Ishikawa (cell line): ENCODE data around the gene DNMT3A.

ENCODE experiments used
- CEBPB ChIP-seq: IDR thresholded peaks from 2 replicates; pipeline ENCODE4 v1.6.1; 2012
- CREB1 ChIP-seq: IDR thresholded peaks from 2 replicates; pipeline ENCODE4 v1.6.1; 2012; ENCODE audit warnings: low read depth
- EGR1 ChIP-seq: IDR thresholded peaks from 2 replicates; pipeline ENCODE4 v1.6.1; 2012
- EP300 ChIP-seq: IDR thresholded peaks from 2 replicates; pipeline ENCODE4 v1.6.1; 2012; ENCODE audit warnings: borderline replicate concordance
- FOXM1 ChIP-seq: IDR thresholded peaks from 2 replicates; pipeline ENCODE4 v1.6.1; 2012; ENCODE audit warnings: low read depth, borderline replicate concordance
- NFIC ChIP-seq: IDR thresholded peaks from 2 replicates; pipeline ENCODE4 v1.6.1; 2012
- RAD21 ChIP-seq: IDR thresholded peaks from 2 replicates; pipeline ENCODE4 v1.6.1; 2012; ENCODE audit warnings: low read depth
- TAF1 ChIP-seq: IDR thresholded peaks from 2 replicates; pipeline ENCODE4 v1.6.1; 2012; ENCODE audit warnings: low read depth, mild to moderate bottlenecking
- TCF12 ChIP-seq: IDR thresholded peaks from 2 replicates; pipeline ENCODE4 v1.6.1; 2012; ENCODE audit warnings: low read depth
- TEAD4 ChIP-seq: IDR thresholded peaks from 2 replicates; pipeline ENCODE4 v1.6.1; 2012
- YY1 ChIP-seq: IDR thresholded peaks from 2 replicates; pipeline ENCODE4 v1.6.1; 2012; ENCODE audit warnings: low read depth
- ZBTB7A ChIP-seq: IDR thresholded peaks from 2 replicates; pipeline ENCODE4 v1.6.1; 2012; ENCODE audit warnings: low read depth
- TF ChIP-seq, protein P1 (sequence below): IDR thresholded peaks from 2 replicates; pipeline ENCODE4 v1.6.1; 2012; ENCODE audit warnings: low read depth, mild to moderate bottlenecking
- TF ChIP-seq, protein P2 (sequence below): IDR thresholded peaks from 2 replicates; pipeline ENCODE4 v1.6.1; 2012
- TF ChIP-seq, protein P3 (sequence below): IDR thresholded peaks from 2 replicates; pipeline ENCODE4 v1.6.1; 2012

DNMT3A gene

DNA sequence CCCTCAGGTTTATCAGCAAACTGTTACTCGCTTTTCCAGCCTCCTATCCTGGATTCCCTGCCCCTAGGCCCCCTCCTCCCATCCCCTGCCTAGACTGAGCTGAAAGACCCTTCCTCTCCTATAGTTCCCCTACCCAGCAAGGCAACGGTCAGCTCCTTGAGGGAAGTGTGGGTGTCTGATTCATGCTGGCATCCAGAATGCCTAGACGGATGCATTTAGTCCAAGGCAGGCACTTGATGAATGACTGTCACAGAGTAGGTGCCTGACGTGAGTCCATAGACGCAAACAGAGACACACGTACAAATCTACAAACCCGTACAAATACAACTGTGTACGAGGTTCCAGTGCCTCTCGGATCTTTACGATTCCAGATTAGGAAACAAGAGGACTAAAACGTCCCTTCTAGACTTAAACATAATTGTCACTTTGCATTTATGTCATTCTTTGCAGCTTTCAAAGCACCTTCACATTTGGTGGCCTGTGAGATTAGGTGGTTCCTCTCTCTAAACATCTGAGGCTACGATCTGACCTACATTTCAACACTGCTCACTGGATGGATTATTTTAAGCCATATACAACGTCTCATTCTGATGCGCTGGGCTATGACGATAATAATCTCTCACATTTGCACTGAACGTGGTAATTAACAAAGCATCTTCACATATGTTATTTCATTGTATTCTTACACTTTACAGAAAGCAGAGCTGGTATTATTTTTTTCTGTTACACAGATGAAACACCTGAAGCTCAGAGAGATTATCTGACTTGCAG lies 36.7 kb downstream of the DNMT3A start:
- TF ChIP-seq TAF1 (no peak), NFIC (no peak), TEAD4 (no peak), TCF12 (no peak), YY1 (no peak), EP300 (no peak), RAD21 (no peak), EGR1 (no peak), ZBTB7A (no peak), FOXM1 (no peak), CREB1 (no peak), CEBPB (no peak)
- TF ChIP-seq, protein P1, sequence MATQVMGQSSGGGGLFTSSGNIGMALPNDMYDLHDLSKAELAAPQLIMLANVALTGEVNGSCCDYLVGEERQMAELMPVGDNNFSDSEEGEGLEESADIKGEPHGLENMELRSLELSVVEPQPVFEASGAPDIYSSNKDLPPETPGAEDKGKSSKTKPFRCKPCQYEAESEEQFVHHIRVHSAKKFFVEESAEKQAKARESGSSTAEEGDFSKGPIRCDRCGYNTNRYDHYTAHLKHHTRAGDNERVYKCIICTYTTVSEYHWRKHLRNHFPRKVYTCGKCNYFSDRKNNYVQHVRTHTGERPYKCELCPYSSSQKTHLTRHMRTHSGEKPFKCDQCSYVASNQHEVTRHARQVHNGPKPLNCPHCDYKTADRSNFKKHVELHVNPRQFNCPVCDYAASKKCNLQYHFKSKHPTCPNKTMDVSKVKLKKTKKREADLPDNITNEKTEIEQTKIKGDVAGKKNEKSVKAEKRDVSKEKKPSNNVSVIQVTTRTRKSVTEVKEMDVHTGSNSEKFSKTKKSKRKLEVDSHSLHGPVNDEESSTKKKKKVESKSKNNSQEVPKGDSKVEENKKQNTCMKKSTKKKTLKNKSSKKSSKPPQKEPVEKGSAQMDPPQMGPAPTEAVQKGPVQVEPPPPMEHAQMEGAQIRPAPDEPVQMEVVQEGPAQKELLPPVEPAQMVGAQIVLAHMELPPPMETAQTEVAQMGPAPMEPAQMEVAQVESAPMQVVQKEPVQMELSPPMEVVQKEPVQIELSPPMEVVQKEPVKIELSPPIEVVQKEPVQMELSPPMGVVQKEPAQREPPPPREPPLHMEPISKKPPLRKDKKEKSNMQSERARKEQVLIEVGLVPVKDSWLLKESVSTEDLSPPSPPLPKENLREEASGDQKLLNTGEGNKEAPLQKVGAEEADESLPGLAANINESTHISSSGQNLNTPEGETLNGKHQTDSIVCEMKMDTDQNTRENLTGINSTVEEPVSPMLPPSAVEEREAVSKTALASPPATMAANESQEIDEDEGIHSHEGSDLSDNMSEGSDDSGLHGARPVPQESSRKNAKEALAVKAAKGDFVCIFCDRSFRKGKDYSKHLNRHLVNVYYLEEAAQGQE, result no peak
- TF ChIP-seq, protein P2, sequence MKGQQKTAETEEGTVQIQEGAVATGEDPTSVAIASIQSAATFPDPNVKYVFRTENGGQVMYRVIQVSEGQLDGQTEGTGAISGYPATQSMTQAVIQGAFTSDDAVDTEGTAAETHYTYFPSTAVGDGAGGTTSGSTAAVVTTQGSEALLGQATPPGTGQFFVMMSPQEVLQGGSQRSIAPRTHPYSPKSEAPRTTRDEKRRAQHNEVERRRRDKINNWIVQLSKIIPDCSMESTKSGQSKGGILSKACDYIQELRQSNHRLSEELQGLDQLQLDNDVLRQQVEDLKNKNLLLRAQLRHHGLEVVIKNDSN, result no peak
- TF ChIP-seq, protein P3, sequence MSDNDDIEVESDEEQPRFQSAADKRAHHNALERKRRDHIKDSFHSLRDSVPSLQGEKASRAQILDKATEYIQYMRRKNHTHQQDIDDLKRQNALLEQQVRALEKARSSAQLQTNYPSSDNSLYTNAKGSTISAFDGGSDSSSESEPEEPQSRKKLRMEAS, result no peak

DNA sequence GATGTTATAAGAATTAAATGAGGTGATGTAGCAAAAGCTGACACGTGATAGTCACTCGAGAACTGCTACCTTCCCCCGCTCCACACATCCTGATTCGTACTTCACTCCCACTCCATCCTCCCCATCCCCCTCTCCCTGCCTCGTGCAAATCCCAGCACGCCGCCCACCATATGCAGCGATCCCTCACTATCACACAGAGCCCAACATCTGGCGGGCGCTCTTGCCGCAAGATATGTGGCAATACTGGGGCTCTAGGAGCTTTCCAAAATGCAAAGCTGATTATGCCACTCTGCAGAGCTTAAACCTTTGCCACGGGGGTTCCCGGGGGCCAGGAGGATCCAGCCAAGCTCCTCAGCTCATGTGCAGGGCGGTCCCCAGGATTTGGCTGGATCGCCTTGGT lies 37.4 kb downstream of the DNMT3A start:
- TF ChIP-seq NFIC, result no peak
- no peak for TF ChIP-seq ZBTB7A
- TF ChIP-seq EP300, result no peak
- no peak for TF ChIP-seq TCF12
- TF ChIP-seq RAD21, result no peak
- TF ChIP-seq TAF1, result no peak
- TF ChIP-seq CEBPB, result no peak
- TF ChIP-seq FOXM1, result no peak
- TF ChIP-seq, protein P1, result no peak
- TF ChIP-seq CREB1, result no peak
- TF ChIP-seq, protein P3, result no peak
- no peak for TF ChIP-seq TEAD4

DNA sequence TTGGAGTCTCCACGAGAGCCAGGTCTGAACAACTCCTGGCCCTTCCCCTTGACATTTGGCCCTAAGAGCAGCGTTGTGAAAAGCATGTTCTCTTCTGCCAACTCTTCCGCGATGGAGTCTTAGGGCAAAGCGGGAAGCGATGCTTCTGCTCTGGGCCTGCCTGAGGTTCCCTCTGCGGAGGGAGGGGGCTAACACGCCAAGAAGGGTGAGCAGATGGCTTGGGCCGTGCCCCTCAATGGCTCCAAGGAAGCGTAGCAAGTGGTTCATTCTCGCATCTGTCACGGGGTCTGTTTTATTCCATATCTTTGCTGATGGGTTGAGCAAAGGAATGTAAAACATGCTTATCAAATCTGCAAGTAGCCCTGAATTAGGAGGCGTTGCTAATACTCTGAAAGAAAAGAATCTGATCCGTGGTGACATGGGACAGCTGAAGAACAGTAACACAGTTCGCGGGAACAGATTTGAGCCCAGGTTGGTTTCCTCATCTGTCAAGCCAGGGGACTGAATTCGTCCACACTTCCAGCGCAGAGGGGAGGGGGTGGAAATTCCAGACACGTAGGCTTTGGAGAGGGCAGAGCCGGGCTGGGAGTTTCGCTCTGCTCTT lies 38.0 kb downstream of the DNMT3A start:
- TF ChIP-seq ZBTB7A, result no peak
- TF ChIP-seq RAD21, result no peak
- TF ChIP-seq, protein P2, result no peak
- TF ChIP-seq FOXM1, result no peak
- no peak for TF ChIP-seq NFIC
- TF ChIP-seq TCF12, result no peak
- no peak for TF ChIP-seq CEBPB
- no peak for TF ChIP-seq EGR1
- TF ChIP-seq, protein P1, result no peak
- TF ChIP-seq TEAD4, result no peak

DNA sequence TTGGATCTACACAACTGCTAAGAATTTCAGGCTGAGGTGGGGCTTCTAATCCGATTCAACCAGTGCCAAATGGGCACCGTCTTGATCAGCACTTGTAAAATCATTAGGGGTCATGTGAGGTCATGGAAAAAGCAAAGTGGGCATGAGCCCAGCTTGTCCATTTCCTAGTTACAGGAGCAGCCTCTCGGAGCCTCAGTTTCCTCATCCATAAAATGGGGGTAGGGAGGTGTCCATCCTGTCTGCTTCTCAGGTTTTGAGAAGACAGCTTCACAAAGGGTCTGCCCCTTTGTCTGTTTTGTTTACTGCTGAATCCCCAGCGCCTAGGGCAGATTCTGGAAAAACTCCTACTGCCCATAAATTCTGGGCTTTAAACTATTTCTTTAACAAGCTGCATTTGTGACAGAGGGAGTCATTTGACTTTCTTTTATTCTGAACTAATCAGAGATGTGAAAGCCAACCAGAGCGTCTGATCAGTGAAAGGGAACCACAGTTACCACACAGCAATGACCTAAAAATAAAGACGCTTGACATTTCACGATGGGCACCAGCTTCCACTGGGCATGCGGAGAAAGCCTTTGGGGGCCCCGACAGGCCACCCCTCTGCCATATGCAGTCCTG lies 38.9 kb downstream of the DNMT3A start:
- TF ChIP-seq NFIC, result no peak
- TF ChIP-seq TEAD4, result no peak
- no peak for TF ChIP-seq EP300
- TF ChIP-seq, protein P2, result no peak
- TF ChIP-seq CREB1, result no peak
- TF ChIP-seq ZBTB7A, result no peak
- TF ChIP-seq, protein P3, result no peak
- TF ChIP-seq RAD21, result no peak
- no peak for TF ChIP-seq YY1
- TF ChIP-seq CEBPB, result no peak
- TF ChIP-seq TCF12, result no peak
- no peak for TF ChIP-seq TAF1
- TF ChIP-seq, protein P1, result no peak
- TF ChIP-seq EGR1, result no peak
